Activated T-helper 17 cell treated with anti-CD3 and anti-CD28 coated beads, Interleukin-2, amount 50 U/mL, for 72 hours (primary cell): ENCODE data around the gene TRAPPC6A. TPM values are rescaled to one million over a fixed set of nuclear protein-coding genes. Genes with fewer than 3 reads are reported as not detected.
A peak's percentile ranks its signal among the peaks of the same experiment; 100 is the strongest.

Experiments
- ATAC-seq: fragments of 150-1000 bp; cut with Tn5 transposase; replicated peaks from 2 replicates; pipeline ENCODE4 v1.10.0; 2021; ENCODE audit warnings: mild to moderate bottlenecking, moderate library complexity
- H3K27ac Mint-ChIP-seq: one replicate; pipeline ENCODE4 v1.8.0; 2022; ENCODE audit warnings: mixed read lengths
- H3K27me3 Mint-ChIP-seq: one replicate; pipeline ENCODE4 v1.8.0; 2022; ENCODE audit warnings: mixed read lengths
- H3K36me3 Mint-ChIP-seq: one replicate; pipeline ENCODE4 v1.8.0; 2022; ENCODE audit warnings: low read depth, mild to moderate bottlenecking, mixed read lengths
- H3K4me1 Mint-ChIP-seq: one replicate; pipeline ENCODE4 v1.8.0; 2022; ENCODE audit warnings: mixed read lengths
- H3K4me3 Mint-ChIP-seq: one replicate; pipeline ENCODE4 v1.8.0; 2022; ENCODE audit warnings: mild to moderate bottlenecking, mixed read lengths
- H3K9me3 Mint-ChIP-seq: one replicate; pipeline ENCODE4 v1.8.0; 2022; ENCODE audit warnings: mixed read lengths
- total RNA-seq, 2 donors: library from RNA; stranded (reverse); gene quantifications; one replicate each; pipeline ENCODE4 v1.2.3, GENCODE V29; 2022

Gene TRAPPC6A
- total RNA-seq, 2 donors from 2014 or later = 12.9 to 32.1 TPM

DNA sequence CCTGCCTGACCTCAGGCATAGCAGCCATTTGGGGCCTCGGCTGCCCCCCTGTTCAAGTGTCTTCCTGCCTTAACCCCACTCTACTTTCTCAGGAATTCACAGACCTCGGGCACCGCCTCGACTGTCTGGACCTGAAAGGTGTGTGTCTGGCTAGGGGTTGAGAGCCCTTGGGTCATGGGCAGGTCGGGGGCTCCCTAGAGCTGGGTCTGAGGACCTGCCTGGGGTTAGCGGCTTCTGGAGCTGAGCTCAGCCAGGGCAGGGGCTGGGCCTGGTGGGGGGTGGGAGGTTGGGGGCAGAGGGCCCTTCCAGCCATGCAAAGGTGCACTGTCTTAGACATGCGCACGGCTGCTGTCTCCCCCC lies 37.9 kb downstream of the TRAPPC6A start:
- H3K4me3 Mint-ChIP-seq = no peak overlapping the region
- peaks cover 16% of the 10 kb centered on the region for H3K36me3 Mint-ChIP-seq
- no peaks in the 10 kb centered on the region for H3K9me3 Mint-ChIP-seq
- H3K27me3 Mint-ChIP-seq = no peaks in the 10 kb centered on the region
- ATAC-seq = no peak
- no peak overlapping the region for H3K27ac Mint-ChIP-seq
- H3K4me1 Mint-ChIP-seq = peaks cover 5% of the 10 kb centered on the region

DNA sequence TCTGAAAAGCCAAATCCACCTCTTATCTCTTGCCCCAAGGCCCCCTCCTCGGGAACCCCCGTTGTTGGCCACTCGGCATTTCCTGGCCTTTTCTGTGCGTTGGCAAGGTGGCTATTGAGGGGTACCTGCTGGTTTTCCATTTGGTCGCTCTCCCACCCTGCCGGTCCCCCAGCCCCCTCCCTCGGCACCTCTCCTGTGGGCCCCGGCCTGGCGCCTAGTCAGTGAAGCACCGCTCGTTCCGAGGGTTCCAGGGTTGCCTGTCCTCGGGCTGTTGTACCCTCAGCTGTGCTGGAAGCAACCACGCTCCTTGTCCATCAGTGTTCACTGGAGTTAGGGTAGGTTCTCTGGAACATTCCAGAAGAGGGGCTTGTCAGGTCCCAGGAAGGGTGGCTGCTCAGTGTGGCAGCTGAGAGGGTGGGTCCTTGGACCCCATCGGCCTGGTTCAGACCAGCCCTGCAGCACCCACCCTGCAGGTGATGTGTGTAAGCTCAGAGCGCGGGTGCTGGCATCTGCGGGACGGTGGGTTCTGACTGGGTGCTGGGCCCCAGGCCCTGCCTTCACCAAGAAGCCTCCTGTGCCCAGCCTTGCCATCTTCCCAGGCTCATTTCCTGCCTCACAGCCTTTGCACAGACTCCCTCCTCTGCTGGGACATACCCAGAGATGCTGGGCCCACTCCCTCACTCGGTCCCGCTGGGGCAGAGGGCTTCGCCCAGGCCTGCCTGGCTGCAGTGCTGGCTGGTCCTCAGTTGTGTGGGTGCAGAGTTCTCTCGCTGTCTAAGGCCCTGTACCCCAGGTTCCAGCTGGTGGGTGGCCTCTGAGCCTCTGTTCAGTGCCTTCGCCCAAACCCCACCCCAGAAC lies 38.5 kb downstream of the TRAPPC6A start:
- ATAC-seq = no peak
- H3K36me3 Mint-ChIP-seq = peaks cover 16% of the 10 kb centered on the region
- H3K27ac Mint-ChIP-seq = no peak overlapping the region
- H3K4me1 Mint-ChIP-seq = peaks cover 5% of the 10 kb centered on the region
- no peaks in the 10 kb centered on the region for H3K9me3 Mint-ChIP-seq
- no peak overlapping the region for H3K4me3 Mint-ChIP-seq
- no peaks in the 10 kb centered on the region for H3K27me3 Mint-ChIP-seq

DNA sequence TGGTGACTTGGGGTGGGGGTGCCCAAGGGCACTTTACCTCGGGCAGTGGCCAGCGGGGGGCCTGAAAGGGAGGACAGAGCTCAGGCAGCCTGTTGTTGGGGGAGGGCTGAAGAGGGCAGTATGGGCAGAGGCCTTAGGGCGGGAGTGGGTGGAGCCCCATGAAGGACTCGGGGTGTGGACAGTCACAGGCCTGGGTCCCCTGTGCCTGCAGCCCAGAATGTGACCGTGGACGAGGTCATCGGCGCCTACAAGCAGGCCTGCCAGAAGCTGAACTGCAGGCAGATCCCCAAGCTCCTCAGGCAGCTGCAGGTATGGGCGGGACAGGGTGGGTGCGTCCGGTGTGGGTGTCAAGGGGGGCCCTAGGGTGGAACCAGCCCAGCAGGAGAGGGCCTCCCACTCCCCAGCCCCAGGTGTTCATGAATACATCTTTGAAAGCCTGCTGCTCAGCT lies 39.7 kb downstream of the TRAPPC6A start:
- peaks cover 5% of the 10 kb centered on the region for H3K4me1 Mint-ChIP-seq
- H3K27ac Mint-ChIP-seq = no peak overlapping the region
- H3K9me3 Mint-ChIP-seq = no peaks in the 10 kb centered on the region
- peaks cover 16% of the 10 kb centered on the region for H3K36me3 Mint-ChIP-seq
- H3K4me3 Mint-ChIP-seq = no peak overlapping the region
- ATAC-seq = no peak
- H3K27me3 Mint-ChIP-seq = no peaks in the 10 kb centered on the region

DNA sequence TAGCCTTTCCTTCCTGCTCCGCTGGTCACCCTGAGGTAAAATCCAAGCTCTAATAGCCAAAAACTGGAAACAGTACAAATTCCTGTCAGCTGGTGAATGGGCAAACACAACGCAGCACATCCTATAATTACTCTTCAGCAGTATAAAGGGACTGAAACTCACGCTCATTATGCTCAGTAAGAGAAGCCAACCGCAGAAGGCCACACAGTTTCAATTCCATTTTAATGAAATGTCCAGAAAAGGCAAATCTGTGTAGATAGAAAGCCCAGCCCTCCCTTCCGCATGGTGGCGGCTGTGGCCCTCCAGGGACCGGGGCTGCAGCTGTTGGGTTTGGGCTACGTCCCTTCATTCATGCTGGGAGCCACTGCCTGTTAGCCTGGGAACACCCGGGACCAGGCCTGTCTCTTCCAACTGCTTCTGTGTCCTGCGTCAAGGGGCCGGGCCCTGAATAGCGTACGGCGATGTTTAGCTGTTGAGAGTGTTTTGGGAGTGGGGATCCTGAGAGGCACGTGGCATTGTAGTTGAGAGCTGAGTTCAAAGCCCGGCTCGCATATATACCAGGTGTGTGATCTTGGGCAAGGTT lies 40.8 kb downstream of the TRAPPC6A start:
- no peak for ATAC-seq
- Mint-ChIP-seq H3K36me3 (peaks cover 7% of the 10 kb centered on the region), H3K9me3 (no peaks in the 10 kb centered on the region), H3K4me1 (no peaks in the 10 kb centered on the region), H3K27me3 (no peaks in the 10 kb centered on the region), H3K4me3 (no peak overlapping the region), H3K27ac (no peak overlapping the region)

DNA sequence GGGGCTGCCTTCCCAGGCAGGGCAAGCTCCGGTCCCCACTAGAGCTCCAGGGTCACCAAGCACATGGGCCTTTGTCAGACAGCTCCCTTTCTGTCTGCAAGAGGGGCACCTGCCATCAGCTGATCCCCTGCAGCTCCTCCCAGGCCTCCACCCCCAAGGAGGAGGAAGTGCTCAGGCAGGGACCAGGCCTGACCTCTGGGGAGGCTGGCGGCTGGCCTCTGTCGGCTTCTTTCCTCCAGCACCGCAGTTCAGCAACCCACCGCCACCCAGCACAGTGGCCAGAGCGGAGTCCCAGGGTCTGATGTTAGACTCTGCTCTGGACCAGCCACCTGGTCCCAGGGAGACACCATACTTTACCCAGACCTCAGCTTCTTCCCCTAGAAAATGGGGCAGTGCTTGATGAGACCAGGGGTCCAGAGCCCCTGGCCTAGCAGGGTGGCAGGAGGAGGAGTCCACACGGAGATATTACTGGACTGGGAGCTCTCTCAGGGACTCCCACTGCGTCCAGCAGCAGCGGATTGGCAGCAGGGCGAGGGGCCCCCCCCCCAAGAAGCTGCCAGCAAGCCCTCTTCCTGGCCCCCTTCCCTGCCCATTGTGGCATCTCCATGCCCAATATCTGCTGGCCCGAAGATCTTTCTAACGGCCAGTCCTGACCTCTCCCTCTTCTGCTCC lies 41.4 kb downstream of the TRAPPC6A start:
- Mint-ChIP-seq H3K4me1 (no peaks in the 10 kb centered on the region), H3K36me3 (peaks cover 5% of the 10 kb centered on the region), H3K27me3 (no peaks in the 10 kb centered on the region), H3K9me3 (no peaks in the 10 kb centered on the region), H3K27ac (no peak overlapping the region), H3K4me3 (no peak overlapping the region)
- no peak for ATAC-seq

DNA sequence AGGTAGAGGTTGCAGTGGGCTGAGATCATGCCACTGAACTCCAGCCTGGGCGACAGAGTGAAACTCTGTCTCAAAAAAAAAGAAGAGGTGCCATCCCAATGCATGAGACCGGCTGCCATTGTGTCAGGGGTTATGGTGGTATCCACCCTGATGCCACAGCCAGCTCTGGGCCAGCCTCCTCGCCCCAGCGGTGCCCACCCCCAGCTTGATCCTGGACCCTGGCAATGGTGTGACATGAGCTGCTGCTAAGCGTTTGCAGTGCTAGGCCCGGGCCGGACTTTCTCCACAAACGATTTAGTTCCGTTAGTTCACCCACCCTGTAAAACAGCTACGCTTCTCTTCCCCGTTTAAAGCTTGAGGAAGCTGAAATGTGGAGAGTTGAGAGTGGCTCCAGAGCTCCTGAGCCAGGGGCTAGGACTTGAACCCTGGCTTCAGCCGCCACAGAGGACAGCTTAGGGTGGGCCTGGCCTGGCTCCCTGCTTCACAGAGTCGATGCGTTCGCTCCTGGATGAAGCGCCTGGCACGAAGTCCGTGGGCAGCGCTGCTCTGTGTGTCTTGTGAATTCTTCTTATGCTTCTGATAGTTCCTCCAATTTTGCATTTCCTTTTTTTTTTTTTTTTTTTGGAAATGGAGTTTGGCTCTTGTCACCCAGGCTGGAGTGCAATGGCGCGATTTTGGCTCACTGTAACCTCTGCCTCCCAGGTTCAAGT lies 42.7 kb downstream of the TRAPPC6A start:
- H3K27me3 Mint-ChIP-seq = no peaks in the 10 kb centered on the region
- no peaks in the 10 kb centered on the region for H3K4me1 Mint-ChIP-seq
- H3K9me3 Mint-ChIP-seq = no peaks in the 10 kb centered on the region
- no peak overlapping the region for H3K27ac Mint-ChIP-seq
- H3K4me3 Mint-ChIP-seq = no peak overlapping the region
- H3K36me3 Mint-ChIP-seq = no peaks in the 10 kb centered on the region
- ATAC-seq = no peak

DNA sequence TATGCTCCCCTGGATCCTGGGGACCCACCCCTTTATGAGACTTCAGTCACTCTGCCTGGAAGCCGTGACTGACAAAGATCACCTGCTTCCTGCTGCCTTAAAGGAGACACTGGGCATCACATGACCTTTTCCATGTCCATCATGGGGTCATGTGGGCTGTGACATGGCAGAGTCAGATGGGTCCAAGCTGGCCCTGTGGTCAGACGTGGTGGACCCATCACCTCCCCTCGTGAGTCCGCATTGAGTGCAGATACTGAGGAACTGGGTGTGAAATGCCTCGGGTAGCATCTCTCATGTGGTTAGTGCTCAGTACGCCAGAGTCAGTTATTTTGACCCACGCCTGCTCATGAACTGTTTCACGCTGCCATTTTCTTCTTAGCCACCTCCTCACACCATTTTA lies 44.4 kb downstream of the TRAPPC6A start:
- no peak for ATAC-seq
- no peaks in the 10 kb centered on the region for H3K27me3 Mint-ChIP-seq
- no peaks in the 10 kb centered on the region for H3K4me1 Mint-ChIP-seq
- no peaks in the 10 kb centered on the region for H3K36me3 Mint-ChIP-seq
- no peaks in the 10 kb centered on the region for H3K9me3 Mint-ChIP-seq
- no peak overlapping the region for H3K4me3 Mint-ChIP-seq
- H3K27ac Mint-ChIP-seq = peak overlapping the region; percentile 80

DNA sequence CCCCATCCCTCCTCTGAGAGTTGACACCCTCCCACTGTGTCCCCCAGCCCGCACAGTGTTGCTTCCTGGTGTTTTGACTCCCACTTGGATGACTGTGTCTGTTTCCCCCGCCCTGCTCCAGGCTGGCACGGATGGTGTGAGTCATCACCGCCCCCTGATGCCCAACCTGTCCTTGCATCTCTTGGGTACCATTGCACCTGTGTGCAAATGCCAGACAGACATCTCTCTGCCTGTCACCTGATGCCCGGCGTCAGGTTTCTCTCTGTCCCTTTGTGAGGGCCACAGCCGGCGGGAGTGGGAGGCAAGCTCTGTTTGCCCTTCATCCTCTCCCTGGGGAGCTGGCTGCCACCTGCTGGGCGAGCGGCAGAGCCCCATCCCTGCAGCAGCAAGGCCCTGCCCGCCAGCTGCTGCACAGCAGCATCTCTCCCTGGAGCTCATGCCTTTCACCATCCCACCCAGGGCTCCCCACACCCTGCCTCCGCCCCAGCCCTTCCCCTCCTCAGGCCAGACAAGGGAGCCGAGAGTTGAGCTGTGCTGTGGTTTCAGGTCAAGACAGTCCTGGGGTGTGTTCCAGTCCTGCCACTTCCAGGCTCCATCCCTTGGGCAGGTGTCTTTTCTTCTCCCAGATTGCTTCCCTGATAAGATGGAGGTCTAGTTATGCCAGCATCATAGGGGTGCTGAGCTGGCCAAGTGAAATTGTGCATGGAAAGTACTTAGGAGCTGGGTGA lies 47.0 kb downstream of the TRAPPC6A start:
- Mint-ChIP-seq H3K36me3 (no peaks in the 10 kb centered on the region), H3K4me1 (peaks cover under 1% of the 10 kb centered on the region), H3K27me3 (no peaks in the 10 kb centered on the region), H3K4me3 (no peak overlapping the region), H3K27ac (peak overlapping the region; percentile 56), H3K9me3 (no peaks in the 10 kb centered on the region)
- ATAC-seq = peak; percentile 62

DNA sequence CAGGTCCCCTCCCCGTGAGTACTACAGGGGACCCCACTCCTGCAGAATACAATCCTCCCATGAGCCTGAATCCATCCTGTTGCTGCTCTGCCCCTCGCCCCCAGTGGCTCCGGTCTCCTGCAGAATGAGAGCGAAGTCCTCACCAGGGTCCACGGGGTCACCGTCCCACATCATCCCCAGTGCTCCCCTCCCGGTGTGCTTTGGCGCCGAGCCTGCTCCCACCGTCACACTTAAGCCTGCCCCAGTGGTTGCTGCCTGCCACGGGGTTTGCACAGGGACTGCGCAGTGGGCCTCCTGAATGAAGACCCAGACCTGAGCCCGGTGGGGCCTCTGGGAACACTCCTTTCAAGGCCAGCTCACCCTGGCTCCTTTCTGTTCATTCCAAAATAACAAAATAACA lies 47.8 kb downstream of the TRAPPC6A start:
- Mint-ChIP-seq H3K27me3 (no peaks in the 10 kb centered on the region), H3K9me3 (no peaks in the 10 kb centered on the region), H3K4me3 (no peak overlapping the region), H3K27ac (no peak overlapping the region), H3K36me3 (no peaks in the 10 kb centered on the region), H3K4me1 (peaks cover 4% of the 10 kb centered on the region)
- ATAC-seq = no peak

DNA sequence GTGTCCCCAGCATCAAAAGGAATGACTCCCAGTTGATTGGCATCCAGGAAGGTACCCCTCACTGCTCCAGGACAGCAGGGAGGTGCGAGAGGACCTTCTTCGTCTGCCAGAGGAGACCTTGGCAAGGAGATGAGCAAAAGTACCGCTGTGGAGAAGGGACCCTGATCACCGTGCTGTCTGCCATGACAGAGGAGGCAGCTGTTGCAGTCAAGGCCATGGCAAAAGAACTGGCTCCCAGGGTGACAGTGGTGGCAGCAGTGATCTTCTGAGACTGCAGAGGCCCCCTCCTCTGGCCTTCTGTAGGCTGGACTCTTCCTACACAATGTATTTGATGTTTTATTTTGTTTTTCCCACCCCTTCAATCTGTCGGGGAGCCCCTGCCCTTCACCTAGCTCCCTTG lies 49.2 kb downstream of the TRAPPC6A start:
- H3K27ac Mint-ChIP-seq = no peak overlapping the region
- H3K4me3 Mint-ChIP-seq = no peak overlapping the region
- H3K9me3 Mint-ChIP-seq = no peaks in the 10 kb centered on the region
- H3K4me1 Mint-ChIP-seq = peaks cover 7% of the 10 kb centered on the region
- H3K27me3 Mint-ChIP-seq = no peaks in the 10 kb centered on the region
- ATAC-seq = no peak
- H3K36me3 Mint-ChIP-seq = no peaks in the 10 kb centered on the region

DNA sequence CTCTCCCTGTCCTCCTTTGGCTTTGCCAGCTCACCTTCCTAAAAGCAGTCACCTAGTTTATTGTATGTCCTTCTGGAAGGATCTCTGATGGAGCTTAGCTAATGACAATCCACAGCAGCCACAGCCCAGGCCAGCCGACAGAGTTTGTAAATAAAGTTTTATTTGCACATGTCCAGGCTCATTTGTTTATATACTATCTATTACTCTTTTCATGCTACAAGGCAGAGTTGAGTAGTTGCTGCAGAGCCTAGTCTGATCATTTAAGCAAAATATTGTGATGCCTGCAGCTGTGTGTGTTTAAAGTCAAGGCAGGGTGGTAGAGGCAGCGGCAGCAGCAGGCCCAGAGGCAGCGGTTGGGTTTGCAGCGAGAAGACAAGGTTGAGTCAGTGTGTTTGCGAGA lies 49.9 kb downstream of the TRAPPC6A start:
- Mint-ChIP-seq H3K27me3 (no peaks in the 10 kb centered on the region), H3K27ac (no peak overlapping the region), H3K4me3 (no peak overlapping the region), H3K9me3 (no peaks in the 10 kb centered on the region), H3K36me3 (no peaks in the 10 kb centered on the region), H3K4me1 (peaks cover 9% of the 10 kb centered on the region)
- ATAC-seq = no peak

DNA sequence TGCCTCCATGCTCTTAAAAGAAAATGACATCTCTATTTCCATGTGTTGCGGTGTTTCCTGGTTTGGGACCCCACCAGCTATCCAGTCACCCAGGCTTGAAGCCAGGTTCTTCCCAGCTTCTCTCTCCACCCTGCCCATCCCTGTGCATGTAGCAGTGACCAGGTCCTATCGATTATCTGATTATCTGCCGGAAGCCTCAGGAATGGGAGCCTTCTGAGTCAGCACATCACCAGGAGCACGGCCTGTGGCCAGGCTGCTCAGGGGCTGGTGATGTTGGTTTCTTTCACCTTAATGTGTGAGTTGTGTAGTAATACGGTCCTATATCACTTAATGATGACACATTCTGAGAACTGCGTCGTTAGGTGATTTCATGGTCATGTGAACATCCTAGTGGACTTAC lies 51.4 kb downstream of the TRAPPC6A start:
- H3K4me1 Mint-ChIP-seq = peaks cover 20% of the 10 kb centered on the region
- H3K27me3 Mint-ChIP-seq = no peaks in the 10 kb centered on the region
- H3K4me3 Mint-ChIP-seq = no peak overlapping the region
- no peak for ATAC-seq
- peak overlapping the region; percentile 17 for H3K27ac Mint-ChIP-seq
- no peaks in the 10 kb centered on the region for H3K9me3 Mint-ChIP-seq
- H3K36me3 Mint-ChIP-seq = no peaks in the 10 kb centered on the region

DNA sequence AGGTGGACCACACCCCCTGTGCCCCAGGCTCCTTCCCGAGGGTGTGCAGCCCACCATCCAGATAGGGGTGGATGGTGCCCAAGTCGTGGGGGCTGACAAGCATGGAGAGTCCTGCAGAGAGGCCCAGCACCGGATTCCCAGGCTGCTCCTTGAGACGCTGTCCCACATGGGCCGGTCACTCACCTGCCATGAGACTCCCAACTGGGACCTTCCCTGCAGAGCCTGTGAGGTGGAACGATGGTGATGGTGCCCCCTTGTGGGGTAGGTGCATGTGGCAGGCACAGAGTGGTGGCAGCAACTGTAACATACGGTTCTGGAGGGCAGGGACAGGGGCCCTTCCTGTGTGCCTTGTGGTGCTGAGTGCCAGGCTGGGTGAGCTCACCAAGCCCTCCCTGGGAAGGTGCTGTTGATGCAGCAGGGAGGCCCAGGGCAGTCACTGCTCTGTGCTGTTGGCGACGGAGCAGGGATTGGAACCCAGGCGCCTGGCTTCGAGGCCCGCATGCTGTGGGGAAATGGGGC lies 52.0 kb downstream of the TRAPPC6A start:
- no peaks in the 10 kb centered on the region for H3K9me3 Mint-ChIP-seq
- H3K4me3 Mint-ChIP-seq = no peak overlapping the region
- H3K36me3 Mint-ChIP-seq = no peaks in the 10 kb centered on the region
- H3K27ac Mint-ChIP-seq = no peak overlapping the region
- peak; percentile 60 for ATAC-seq
- H3K27me3 Mint-ChIP-seq = no peaks in the 10 kb centered on the region
- H3K4me1 Mint-ChIP-seq = peaks cover 25% of the 10 kb centered on the region

DNA sequence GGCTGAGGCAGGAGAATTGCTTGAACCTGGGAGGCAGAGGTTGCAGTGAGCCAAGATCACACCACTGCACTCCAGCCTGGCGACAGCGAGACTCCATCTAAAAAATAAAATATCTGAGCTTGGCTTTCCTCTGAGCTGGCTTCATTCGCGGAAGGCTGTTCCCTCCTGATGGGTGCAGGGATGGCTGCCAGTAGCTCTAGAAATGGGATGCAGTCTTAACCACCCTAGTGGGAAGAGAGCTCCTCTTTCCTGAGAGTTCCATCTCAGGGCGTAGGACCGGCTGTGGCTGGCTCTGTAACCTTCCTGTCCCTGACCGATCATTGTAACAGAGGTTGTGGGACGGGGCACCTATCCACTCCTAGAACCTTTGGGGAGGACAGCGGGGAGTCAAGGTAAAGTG lies 52.7 kb downstream of the TRAPPC6A start:
- no peak for ATAC-seq

More for the DNA sequence above, 52.7 kb downstream of the TRAPPC6A start:
- Mint-ChIP-seq H3K4me3 (no peak overlapping the region), H3K36me3 (no peaks in the 10 kb centered on the region), H3K9me3 (no peaks in the 10 kb centered on the region), H3K27ac (no peak overlapping the region), H3K27me3 (no peaks in the 10 kb centered on the region), H3K4me1 (peaks cover 28% of the 10 kb centered on the region)
